Osteoblast (primary cell): Measurements from ENCODE around the gene CMIP. TPM values are rescaled to one million over a fixed set of nuclear protein-coding genes. Genes with fewer than 3 reads are reported as not detected.
"Not testable (repeated sequence)": the region's sequence is repeated elsewhere in the genome, so short reads cannot be mapped to it uniquely, and the experiment has no call there.

Experiments used
- DNase-seq: peaks from one replicate; pipeline ENCODE4 v3.0.0; 2011; ENCODE audit warnings: low spot score, mixed read lengths; ENCODE audit not compliant: insufficient read length; ENCODE audit errors: missing footprints
- H2AFZ ChIP-seq: 2 replicates; pipeline ENCODE4 v1.6.0; 2011; ENCODE audit warnings: mild to moderate bottlenecking, low read length
- H3K27ac ChIP-seq: 2 replicates; pipeline ENCODE4 v1.5.1; 2011; ENCODE audit warnings: mild to moderate bottlenecking, low read depth, low read length, moderate library complexity
- H3K27me3 ChIP-seq: 2 replicates; pipeline ENCODE4 v1.6.0; 2012; ENCODE audit warnings: mild to moderate bottlenecking, control low read depth, inconsistent platforms, low read length, moderate library complexity; ENCODE audit not compliant: insufficient read depth
- H3K36me3 ChIP-seq: 2 replicates; pipeline ENCODE4 v1.5.1; 2011; ENCODE audit warnings: mild to moderate bottlenecking, low read length, control low read depth, moderate library complexity; ENCODE audit not compliant: insufficient read depth
- H3K4me1 ChIP-seq: 2 replicates; pipeline ENCODE4 v1.5.1; 2011; ENCODE audit warnings: mild to moderate bottlenecking, low read length, control low read depth, moderate library complexity; ENCODE audit not compliant: insufficient read depth
- H3K4me2 ChIP-seq: 2 replicates; pipeline ENCODE4 v1.6.0; 2011; ENCODE audit warnings: mild to moderate bottlenecking, low read length; ENCODE audit not compliant: insufficient read depth
- H3K4me3 ChIP-seq: fragments of 200-600 bp; sonication (generic); 3 replicates; pipeline ENCODE4 v1.5.1; 2012; ENCODE audit warnings: mild to moderate bottlenecking, low read length, inconsistent platforms; ENCODE audit not compliant: insufficient read depth
- H3K79me2 ChIP-seq: 2 replicates; pipeline ENCODE4 v1.6.0; 2012; ENCODE audit warnings: mild to moderate bottlenecking, low read length, control low read depth, inconsistent platforms; ENCODE audit not compliant: insufficient read depth
- H3K9me3 ChIP-seq: 2 replicates; pipeline ENCODE4 v1.5.1; 2011; ENCODE audit warnings: low read depth, low read length, control low read depth
- H4K20me1 ChIP-seq: 2 replicates; pipeline ENCODE4 v1.6.0; 2012; ENCODE audit warnings: mild to moderate bottlenecking, low read length, control low read depth; ENCODE audit not compliant: insufficient read depth
- CTCF ChIP-seq: IDR thresholded peaks from 2 replicates; pipeline ENCODE4 v1.5.1; 2011; ENCODE audit warnings: mild to moderate bottlenecking, low read depth, low read length, moderate library complexity; ENCODE audit errors: extremely low read depth
- total RNA-seq: library from RNA; depleted of rRNA; stranded (reverse); fragments of >200 nt; gene quantifications from 2 replicates; pipeline ENCODE4 v1.2.3, GENCODE V29; 2012

The CMIP gene
- total RNA-seq, 1 donor = 8.3 TPM

- Histone ChIP-seq H3K27me3 (no peaks in the 10 kb centered on the region), H3K4me1 (peaks cover 2% of the 10 kb centered on the region), H3K4me3 (no peak overlapping the region), H3K79me2 (no peaks in the 10 kb centered on the region), H3K9me3 (no peaks in the 10 kb centered on the region), H3K4me2 (no peak overlapping the region), H2AFZ (no peak overlapping the region), H4K20me1 (no peaks in the 10 kb centered on the region), H3K27ac (no peak overlapping the region), H3K36me3 (no peaks in the 10 kb centered on the region)
- no peak for TF ChIP-seq CTCF
- peak; percentile 55 for DNase-seq
Observed at GRCh38 chr16:81738783-81739496, 294.3 kb downstream of the CMIP start.

- DNase-seq = no peak
- no peak overlapping the region for H3K27ac ChIP-seq
- peaks cover 2% of the 10 kb centered on the region for H3K4me1 ChIP-seq
- TF ChIP-seq CTCF = no peak
- H3K79me2 ChIP-seq = no peaks in the 10 kb centered on the region
- no peak overlapping the region for H3K4me2 ChIP-seq
- no peaks in the 10 kb centered on the region for H3K36me3 ChIP-seq
- no peaks in the 10 kb centered on the region for H4K20me1 ChIP-seq
- no peak overlapping the region for H3K4me3 ChIP-seq
- no peaks in the 10 kb centered on the region for H3K27me3 ChIP-seq
- no peak overlapping the region for H2AFZ ChIP-seq
- no peaks in the 10 kb centered on the region for H3K9me3 ChIP-seq
Observed at GRCh38 chr16:81739503-81739902, 294.9 kb downstream of the CMIP start.

GRCh38 chr16:81740169-81740568 is 295.6 kb downstream of the CMIP start:
- Histone ChIP-seq H4K20me1 (no peaks in the 10 kb centered on the region), H3K27ac (no peak overlapping the region), H3K9me3 (no peaks in the 10 kb centered on the region), H2AFZ (no peak overlapping the region), H3K4me3 (no peak overlapping the region), H3K27me3 (no peaks in the 10 kb centered on the region), H3K36me3 (no peaks in the 10 kb centered on the region), H3K4me2 (no peak overlapping the region), H3K79me2 (no peaks in the 10 kb centered on the region), H3K4me1 (peaks cover 2% of the 10 kb centered on the region)
- no peak for TF ChIP-seq CTCF
- no peak for DNase-seq

- DNase-seq, H3K79me2 ChIP-seq, H3K27ac ChIP-seq, H2AFZ ChIP-seq, H3K36me3 ChIP-seq, H3K4me1 ChIP-seq, H3K27me3 ChIP-seq, H3K4me2 ChIP-seq, H3K9me3 ChIP-seq, H3K4me3 ChIP-seq, H4K20me1 ChIP-seq: not testable (repeated sequence)
Observed at GRCh38 chr16:81741430-81741770, 296.8 kb downstream of the CMIP start.
